Activated CD8-positive, alpha-beta T cell treated with anti-CD3 and anti-CD28 coated beads, Interleukin-2, amount 10 ng/mL, durations not matched to agents 7 days and 5 days (primary cell): ENCODE results near the gene KDF1. TPM values are rescaled to one million over a fixed set of nuclear protein-coding genes. Genes with fewer than 3 reads are reported as not detected.

ENCODE experiments used
- ATAC-seq: fragments of 150-1000 bp; cut with Tn5 transposase; one replicate; pipeline ENCODE4 v1.10.0; 2021; ENCODE audit warnings: moderate library complexity
- CTCF ChIA-PET: fragments of 350-600 bp; sonication (Branson Sonifier 250); formaldehyde crosslinking; loops from one replicate; lab custom pipeline; 2021; ENCODE audit warnings: antibody characterized with exemption; lab: Charles Lee
- POLR2A ChIA-PET: fragments of 350-600 bp; sonication (Branson Sonifier 250); formaldehyde crosslinking; loops from one replicate; lab custom pipeline; 2021; ENCODE audit warnings: antibody characterized with exemption; lab: Charles Lee
- DNase-seq: peaks from one replicate; pipeline ENCODE4 v3.0.0-alpha.2; 2020
- H3K27ac Mint-ChIP-seq: one replicate; pipeline ENCODE4 v1.8.0; 2021; ENCODE audit warnings: mild to moderate bottlenecking, mixed read lengths
- H3K27me3 Mint-ChIP-seq: one replicate; pipeline ENCODE4 v1.8.0; 2021; ENCODE audit warnings: low read depth, mixed read lengths
- H3K36me3 Mint-ChIP-seq: one replicate; pipeline ENCODE4 v1.8.0; 2021; ENCODE audit warnings: low read depth, mixed read lengths
- H3K4me1 Mint-ChIP-seq: one replicate; pipeline ENCODE4 v1.8.0; 2021; ENCODE audit warnings: low read depth, mixed read lengths
- H3K4me3 Mint-ChIP-seq: one replicate; pipeline ENCODE4 v1.8.0; 2021; ENCODE audit warnings: mild to moderate bottlenecking, mixed read lengths
- H3K9me3 Mint-ChIP-seq: one replicate; pipeline ENCODE4 v1.8.0; 2022; ENCODE audit warnings: mixed read lengths; ENCODE audit not compliant: insufficient read depth
- total RNA-seq, 2 experiments: library from RNA; stranded (reverse); gene quantifications; one replicate each; pipeline ENCODE4 v1.2.3, GENCODE V29; 2021

KDF1 gene
- total RNA-seq, 2 experiments from 2014 or later: not detected

DNA sequence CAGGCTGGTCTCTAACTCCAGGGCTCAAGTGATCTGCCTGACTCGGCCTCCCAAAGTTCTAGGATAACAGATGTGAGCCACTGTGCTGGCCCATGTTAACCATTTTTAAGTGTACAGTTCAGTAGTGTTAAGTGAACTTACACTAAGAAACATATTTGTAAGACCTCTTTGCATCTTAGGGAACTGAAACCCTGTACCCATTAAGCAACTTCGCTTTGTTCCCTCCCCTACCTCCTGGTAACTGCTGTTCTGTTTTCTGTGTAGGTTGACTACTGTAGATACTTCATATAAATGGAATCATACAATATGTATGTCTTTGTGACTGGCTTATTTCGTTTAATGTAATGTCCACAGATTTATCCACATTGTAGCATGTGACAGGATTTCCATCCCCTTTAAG lies 27.7 kb downstream of the KDF1 start:
- H3K9me3 Mint-ChIP-seq: no peaks in the 10 kb centered on the region
- ChIA-PET CTCF (no interaction called here), POLR2A (interaction anchor here (1.0 kb wide), 1 partner anchor 11 kb away, joined by 5 read pairs; the partner anchor contains the start of gene NUDC)
- DNase-seq: no peak
- no peak overlapping the region for H3K4me3 Mint-ChIP-seq
- ATAC-seq: no peak
- peaks cover 51% of the 10 kb centered on the region for H3K36me3 Mint-ChIP-seq
- no peaks in the 10 kb centered on the region for H3K27me3 Mint-ChIP-seq
- no peak overlapping the region for H3K27ac Mint-ChIP-seq
- peaks cover under 1% of the 10 kb centered on the region for H3K4me1 Mint-ChIP-seq

DNA sequence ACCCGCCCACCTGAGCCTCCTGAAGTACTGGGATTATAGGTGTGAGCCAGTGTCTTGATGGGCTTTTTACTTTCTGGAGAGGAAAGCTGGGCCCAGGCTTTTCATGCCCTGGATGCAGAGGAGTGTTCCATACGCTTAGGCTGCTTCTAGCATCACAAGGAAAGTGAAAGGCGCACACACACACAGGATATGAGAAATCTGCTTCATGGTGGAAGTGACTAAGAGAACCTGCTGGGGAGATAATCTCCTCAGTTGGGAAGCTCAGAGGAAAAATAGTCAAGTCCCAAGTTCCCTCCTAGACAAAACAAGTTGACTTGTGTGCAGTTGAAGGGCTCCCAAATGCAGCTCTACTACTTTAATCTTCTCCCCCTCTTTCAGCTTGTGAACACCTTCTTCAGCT lies 36.6 kb downstream of the KDF1 start:
- Mint-ChIP-seq H3K9me3 (no peaks in the 10 kb centered on the region), H3K4me1 (peaks cover 41% of the 10 kb centered on the region), H3K27ac (no peak overlapping the region), H3K27me3 (no peaks in the 10 kb centered on the region), H3K36me3 (peaks cover 47% of the 10 kb centered on the region), H3K4me3 (no peak overlapping the region)
- ATAC-seq (no peak), DNase-seq (no peak)
- POLR2A ChIA-PET: interaction anchor here (1.6 kb wide), 1 partner anchor 24 kb away, joined by 4 read pairs; no protein-coding TSS in a partner anchor
- CTCF ChIA-PET: interaction anchor here (0.6 to 1.3 kb wide), 2 partner anchors 78 to 122 kb away, joined by 3 read pairs; no protein-coding TSS in a partner anchor

DNA sequence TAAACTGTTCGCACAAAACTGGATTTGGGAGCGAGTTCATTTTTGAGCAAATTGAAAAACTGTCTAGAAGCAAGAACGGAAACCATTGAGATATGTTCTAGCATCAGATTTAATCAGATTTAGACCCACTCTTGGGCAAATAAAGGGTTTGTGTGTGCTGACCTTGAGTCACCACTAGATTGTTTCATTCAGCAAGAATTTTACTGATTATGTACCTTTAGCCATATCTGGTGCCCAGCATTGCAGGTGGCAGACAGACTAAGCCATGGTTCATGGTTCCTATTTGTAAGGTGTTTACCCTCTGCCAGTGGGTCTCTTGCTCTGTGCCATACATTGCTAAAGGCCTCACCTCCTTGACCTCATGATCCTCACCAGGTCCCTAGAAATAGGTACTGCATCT lies 37.4 kb downstream of the KDF1 start:
- ChIA-PET CTCF (interaction anchor here (1.3 kb wide), 1 partner anchor 123 kb away, joined by 3 read pairs; no protein-coding TSS in a partner anchor), POLR2A (interaction anchor here (2.4 kb wide), 1 partner anchor 58 kb away, joined by 11 read pairs; no protein-coding TSS in a partner anchor)
- no peaks in the 10 kb centered on the region for H3K9me3 Mint-ChIP-seq

DNA sequence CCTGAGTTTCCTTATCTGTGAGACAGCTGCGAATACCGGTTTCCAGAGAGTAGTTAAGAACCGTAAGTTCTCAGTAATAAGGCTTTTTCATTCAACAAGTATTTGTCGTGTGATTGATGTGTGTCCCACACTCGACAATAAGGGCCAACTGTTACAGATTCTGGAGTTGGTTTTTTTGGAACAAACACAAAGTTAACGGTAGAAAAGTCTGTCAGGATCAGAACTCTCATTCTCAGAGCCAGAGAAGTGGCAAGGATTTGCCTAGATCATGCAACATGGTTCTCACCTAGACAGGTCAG lies 37.9 kb downstream of the KDF1 start:
- Mint-ChIP-seq H3K27ac (peak overlapping the region; percentile 99), H3K36me3 (peaks cover 34% of the 10 kb centered on the region), H3K9me3 (no peaks in the 10 kb centered on the region), H3K4me3 (peak overlapping the region; percentile 98), H3K4me1 (peaks cover 40% of the 10 kb centered on the region), H3K27me3 (no peaks in the 10 kb centered on the region)
- ATAC-seq (no peak), DNase-seq (no peak)
- CTCF ChIA-PET: interaction anchor here (0.9 kb wide), 1 partner anchor 75 kb away, joined by 3 read pairs; no protein-coding TSS in a partner anchor
- POLR2A ChIA-PET: interaction anchor here (0.7 to 2.4 kb wide), 3 partner anchors 22 to 380 kb away, joined by 3 to 17 read pairs (median 11); partner anchors contain the start of gene GPATCH3

More for the DNA sequence above, 37.4 kb downstream of the KDF1 start:
- Mint-ChIP-seq H3K27me3 (no peaks in the 10 kb centered on the region), H3K4me1 (peaks cover 41% of the 10 kb centered on the region), H3K27ac (peak overlapping the region; percentile 99), H3K4me3 (peak overlapping the region; percentile 98), H3K36me3 (peaks cover 38% of the 10 kb centered on the region)
- ATAC-seq (no peak), DNase-seq (no peak)

DNA sequence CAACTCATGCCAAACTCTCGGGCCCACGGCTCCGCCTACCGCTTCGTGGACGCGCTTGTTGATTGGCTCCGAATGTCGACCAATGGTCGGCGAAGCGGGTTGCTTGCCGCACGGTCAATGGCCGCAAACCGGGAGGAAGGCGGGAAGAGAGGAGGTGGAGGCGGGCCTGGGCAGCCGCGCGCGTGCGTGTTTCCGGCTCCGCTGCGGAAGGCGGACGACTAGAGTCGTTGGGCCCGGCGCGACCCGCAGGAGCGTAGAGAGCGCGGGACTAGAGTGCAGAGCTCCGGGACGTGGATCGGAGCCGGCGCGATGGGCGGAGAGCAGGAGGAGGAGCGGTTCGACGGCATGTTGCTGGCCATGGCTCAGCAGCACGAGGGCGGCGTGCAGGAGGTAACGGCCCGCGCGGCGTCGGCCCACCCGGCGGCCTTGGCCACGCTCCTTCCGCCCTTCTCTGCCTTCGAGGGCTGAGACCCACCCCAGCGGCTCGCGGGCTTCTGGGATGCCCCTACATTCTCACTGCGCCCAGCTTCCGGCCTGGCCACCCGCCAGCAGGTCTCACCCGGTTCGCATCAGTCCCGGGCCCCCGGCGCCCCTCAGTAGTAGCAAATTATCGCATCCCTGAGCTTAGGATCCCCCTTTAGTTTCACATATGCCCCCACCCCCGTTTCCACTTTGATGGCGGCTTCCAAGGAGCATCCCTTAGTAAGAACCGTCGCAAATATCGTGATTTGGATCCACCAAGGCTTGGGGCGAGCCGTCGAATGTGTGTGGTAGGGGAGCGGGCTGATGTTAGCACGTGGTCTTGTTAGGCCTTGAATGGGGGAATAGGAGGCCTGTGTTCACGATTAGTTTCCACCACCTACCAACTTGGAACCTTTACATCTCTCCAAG lies 38.5 kb downstream of the KDF1 start, which contains the start of gene NUDC:
Gene NUDC (plus strand): TSS at position 204 of the 891 bp plus-strand sequence. CDS start 106 bp downstream, at position 310.
- DNase-seq (peak; percentile 98), ATAC-seq (peak; percentile 95)
- Mint-ChIP-seq H3K27ac (peak within 1 kb of the TSS; percentile 99), H3K4me1 (peaks cover 36% of the 10 kb centered on the region), H3K27me3 (no peaks in the 10 kb centered on the region), H3K9me3 (no peaks in the 10 kb centered on the region), H3K4me3 (peak within 1 kb of the TSS; percentile 98), H3K36me3 (peaks cover 31% of the 10 kb centered on the region)
- ChIA-PET POLR2A (interaction anchor here (0.6 to 2.4 kb wide), 6 partner anchors 10 to 379 kb away, joined by 3 to 17 read pairs (median 4); partner anchors contain the start of gene GPATCH3), CTCF (interaction anchor here (0.9 to 2.2 kb wide), 2 partner anchors 21 to 75 kb away, joined by 3 to 5 read pairs; partner anchors contain the start of gene GPATCH3)

DNA sequence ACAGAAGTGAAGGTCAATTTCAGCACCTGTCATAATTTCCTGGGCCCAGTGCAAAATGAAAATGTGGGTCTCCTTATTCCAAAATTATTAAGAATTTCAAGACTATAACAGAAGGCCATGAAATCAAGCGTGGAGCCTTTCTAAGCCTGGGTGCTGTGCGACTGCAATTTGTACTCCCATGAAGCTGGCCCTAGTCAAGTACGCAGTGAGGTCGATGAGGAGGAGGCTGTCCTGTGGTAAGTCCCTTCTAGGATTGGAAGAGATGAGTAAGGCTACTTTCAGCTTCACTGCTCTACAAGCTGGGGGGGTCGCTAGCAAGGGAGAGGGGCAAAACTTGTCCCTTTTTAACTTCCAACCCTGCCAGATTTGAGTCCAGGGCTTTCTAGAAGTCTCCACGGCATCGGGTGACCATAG lies 39.1 kb downstream of the KDF1 start:
- no peak for DNase-seq
- H3K27ac Mint-ChIP-seq: peak overlapping the region; percentile 99

DNA sequence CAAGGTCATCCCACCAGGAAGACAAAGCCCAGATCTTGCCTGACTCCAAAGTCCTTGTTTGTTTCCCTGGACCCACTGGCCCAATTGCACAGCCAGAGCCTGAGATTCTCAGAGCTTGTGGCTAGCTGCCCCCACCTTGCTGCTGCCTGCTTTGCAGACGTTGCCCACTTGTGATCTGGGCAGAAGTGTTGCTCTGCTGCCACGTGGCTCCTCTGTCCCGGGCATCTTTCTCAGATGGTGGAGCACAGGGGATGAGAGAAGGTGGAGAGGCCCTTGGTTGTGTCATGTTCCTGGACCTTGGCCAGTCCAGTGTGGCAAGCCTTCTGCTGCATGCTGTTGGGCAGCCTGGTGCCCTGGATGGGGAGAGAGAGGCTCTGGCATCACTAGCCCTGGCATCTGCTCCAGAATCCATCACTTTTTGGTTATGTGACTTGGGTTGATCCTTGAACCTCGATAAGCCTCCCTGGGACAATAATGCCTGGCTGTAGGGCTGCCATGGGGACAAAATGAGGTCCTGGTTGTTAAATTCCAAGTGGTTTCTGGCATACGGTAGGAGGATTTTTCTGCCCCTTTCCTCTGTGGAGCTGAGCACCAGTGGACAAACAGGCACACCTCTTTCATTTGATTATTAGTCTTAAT lies 44.9 kb downstream of the KDF1 start:
- Mint-ChIP-seq H3K27ac (no peak overlapping the region), H3K36me3 (no peaks in the 10 kb centered on the region), H3K4me3 (no peak overlapping the region), H3K4me1 (peaks cover 1% of the 10 kb centered on the region), H3K9me3 (no peaks in the 10 kb centered on the region), H3K27me3 (peaks cover 3% of the 10 kb centered on the region)
- no peak for ATAC-seq
- CTCF ChIA-PET: interaction anchor here (1.0 to 1.1 kb wide), 2 partner anchors 9 to 15 kb away, joined by 3 read pairs; partner anchors contain the start of gene GPATCH3
- POLR2A ChIA-PET: interaction anchor here (0.6 kb wide), 1 partner anchor 12 kb away, joined by 4 read pairs; no protein-coding TSS in a partner anchor
- no peak for DNase-seq

More for the DNA sequence above, 39.1 kb downstream of the KDF1 start:
- ChIA-PET CTCF (interaction anchor here (2.2 kb wide), 1 partner anchor 21 kb away, joined by 5 read pairs; the partner anchor contains the start of gene GPATCH3), POLR2A (interaction anchor here (0.6 to 2.4 kb wide), 5 partner anchors 11 to 56 kb away, joined by 3 to 17 read pairs (median 5); partner anchors contain the start of gene GPATCH3)
- no peaks in the 10 kb centered on the region for H3K9me3 Mint-ChIP-seq
- no peaks in the 10 kb centered on the region for H3K27me3 Mint-ChIP-seq
- peaks cover 36% of the 10 kb centered on the region for H3K4me1 Mint-ChIP-seq
- H3K4me3 Mint-ChIP-seq: peak overlapping the region; percentile 98
- H3K36me3 Mint-ChIP-seq: peaks cover 28% of the 10 kb centered on the region
- peak; percentile 61 for ATAC-seq

DNA sequence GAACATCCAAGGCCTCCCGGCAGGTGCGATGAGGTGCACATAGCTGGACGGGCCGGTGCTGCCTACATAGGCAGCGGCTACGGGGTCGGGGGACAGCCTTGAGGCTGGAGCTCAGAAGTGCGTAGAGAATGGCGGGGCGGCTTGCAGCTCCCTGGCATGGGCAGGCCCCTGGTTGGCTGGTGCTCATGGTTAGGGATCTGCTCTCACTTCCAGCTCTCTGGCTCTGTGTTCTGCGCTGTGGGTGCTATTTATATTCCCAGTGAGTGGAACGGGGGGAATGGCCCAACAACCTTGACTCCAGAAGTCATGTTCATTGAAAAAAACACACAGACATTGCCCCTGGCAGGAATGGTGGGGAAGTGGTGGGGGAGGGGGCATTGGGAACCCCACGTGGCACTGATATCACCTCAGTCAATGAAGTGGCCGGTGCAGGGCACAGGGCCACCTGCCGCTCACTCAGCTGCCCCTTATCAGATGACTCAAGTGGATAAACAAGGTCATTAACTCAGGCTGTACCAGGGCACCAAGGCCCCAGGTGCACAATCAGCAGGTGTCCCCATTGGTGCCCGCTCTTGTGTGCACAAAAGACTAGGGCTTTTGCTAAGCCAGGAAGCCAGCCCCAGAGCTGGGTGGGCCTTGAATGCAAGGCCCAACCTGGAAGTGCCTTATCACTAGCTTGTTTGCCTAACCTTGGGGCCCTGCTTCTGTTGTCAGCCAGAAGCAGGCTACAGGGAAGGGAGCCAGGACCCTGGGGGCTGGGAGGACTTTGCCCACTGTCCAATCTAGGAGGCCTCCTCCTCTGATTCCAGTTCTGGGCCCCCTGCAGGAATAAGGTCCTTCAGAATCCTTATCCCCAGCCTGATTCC lies 46.3 kb downstream of the KDF1 start, which contains the start of gene NR0B2:
Gene NR0B2 (minus strand): TSS at position 222 of the 866 bp plus-strand sequence. CDS start 35 bp downstream, at position 187.
- H3K36me3 Mint-ChIP-seq: no peaks in the 10 kb centered on the region
- ChIA-PET POLR2A (interaction anchor here (0.7 to 1.5 kb wide), 2 partner anchors 14 to 28 kb away, joined by 3 to 8 read pairs; partner anchors contain the start of gene GPATCH3), CTCF (no interaction called here)
- H3K27me3 Mint-ChIP-seq: peaks cover 7% of the 10 kb centered on the region
- DNase-seq (no peak), ATAC-seq (no peak)
- no peaks in the 10 kb centered on the region for H3K4me1 Mint-ChIP-seq
- H3K27ac Mint-ChIP-seq: no peak within 1 kb of the TSS
- H3K4me3 Mint-ChIP-seq: no peak within 1 kb of the TSS
- no peaks in the 10 kb centered on the region for H3K9me3 Mint-ChIP-seq

DNA sequence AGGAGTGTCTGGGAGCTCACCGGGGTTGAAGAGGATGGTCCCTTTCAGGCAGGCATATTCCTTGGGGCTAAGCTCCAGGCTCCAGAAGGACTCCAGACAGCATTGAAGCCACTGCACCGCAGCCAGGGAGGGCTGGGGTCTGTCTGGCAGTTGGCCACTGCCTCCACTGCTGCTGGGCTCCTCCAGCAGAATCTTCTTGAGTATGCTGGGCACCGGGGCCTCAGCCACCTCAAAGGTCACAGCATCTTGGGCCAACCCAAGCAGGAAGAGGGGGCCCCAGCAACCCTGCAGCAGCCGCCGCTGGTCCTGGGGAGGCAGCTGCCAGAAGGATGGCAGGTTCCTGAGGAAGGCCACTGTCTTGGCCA lies 46.9 kb downstream of the KDF1 start:
- POLR2A ChIA-PET: interaction anchor here (1.5 kb wide), 1 partner anchor 13 kb away, joined by 8 read pairs; the partner anchor contains the start of gene GPATCH3
- H3K27me3 Mint-ChIP-seq: peaks cover 7% of the 10 kb centered on the region
- ATAC-seq (no peak), DNase-seq (no peak)
- no peaks in the 10 kb centered on the region for H3K36me3 Mint-ChIP-seq
- no peaks in the 10 kb centered on the region for H3K9me3 Mint-ChIP-seq
- no peaks in the 10 kb centered on the region for H3K4me1 Mint-ChIP-seq
- H3K27ac Mint-ChIP-seq: no peak overlapping the region
- CTCF ChIA-PET: interaction anchor here (0.6 kb wide), 1 partner anchor 26 kb away, joined by 3 read pairs; no protein-coding TSS in a partner anchor
- H3K4me3 Mint-ChIP-seq: no peak overlapping the region

DNA sequence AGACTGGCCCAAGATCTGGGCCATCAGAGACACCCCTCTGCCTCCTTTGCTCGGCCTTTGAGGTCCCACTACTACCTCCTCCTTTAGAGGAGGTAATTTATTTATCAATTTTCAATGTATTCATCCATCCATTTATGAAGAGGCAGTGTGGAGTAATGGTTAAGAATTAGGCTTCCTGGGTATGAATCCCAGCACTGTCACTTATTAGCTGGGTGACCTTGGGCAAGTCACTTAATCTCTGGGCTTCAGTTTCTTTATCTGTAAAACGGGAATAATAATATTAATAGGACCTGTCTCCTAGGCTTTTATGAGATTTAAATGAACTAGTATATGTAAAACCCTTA lies 48.1 kb downstream of the KDF1 start:
- DNase-seq (no peak), ATAC-seq (no peak)
- no peaks in the 10 kb centered on the region for H3K9me3 Mint-ChIP-seq
- no peak overlapping the region for H3K4me3 Mint-ChIP-seq
- no peaks in the 10 kb centered on the region for H3K4me1 Mint-ChIP-seq
- no peak overlapping the region for H3K27ac Mint-ChIP-seq
- ChIA-PET POLR2A (interaction anchor here (0.6 kb wide), 1 partner anchor 308 kb away, joined by 4 read pairs; no protein-coding TSS in a partner anchor), CTCF (no interaction called here)
- H3K27me3 Mint-ChIP-seq: peaks cover 7% of the 10 kb centered on the region
- no peaks in the 10 kb centered on the region for H3K36me3 Mint-ChIP-seq
